SK-N-MC (cell line): ENCODE results near the gene TTC7B.

Experiments
- EZH2 ChIP-seq: fragments of 200-600 bp; sonication (generic); IDR thresholded peaks from one replicate; pipeline ENCODE4 v1.6.1; 2017; ENCODE audit warnings: antibody characterized with exemption
- FOXP2 ChIP-seq: optimal IDR thresholded peaks from 2 replicates; pipeline ENCODE3; 2011; ENCODE audit warnings: mild to moderate bottlenecking, moderate library complexity; ENCODE audit not compliant: insufficient read depth; ENCODE audit errors: extremely low read length, control extremely low read depth
- POLR2AphosphoS5 ChIP-seq: IDR thresholded peaks from 2 replicates; pipeline ENCODE4 v1.6.1; 2012; ENCODE audit warnings: mild to moderate bottlenecking, low read depth, low read length, borderline replicate concordance

- TF ChIP-seq EZH2 (no peak), POLR2AphosphoS5 (no peak), FOXP2 (no peak)
Measured at GRCh38 chr14:90830931-90831701, 14.9 kb upstream of the TTC7B start.
